Measurements from ENCODE around the gene FAM83D.

- TF ChIP-seq CTCF (conservative IDR thresholded peaks at IDR 0.05 in 1 of 2, IDR thresholded peaks at IDR 0.05 in 1 of 2; ENCODE audit: extremely low read depth in 1 of 2, insufficient read depth in 1 of 2, low read depth in 1 of 2, low read length in 2 of 2) (no peak), EZH2 (IDR thresholded peaks at IDR 0.05; ENCODE audit: borderline replicate concordance, low read length) (no peak)
These were observed 8.0 kb upstream of the FAM83D start for GRCh38 chr20:38918172-38918571.

Data from mammary epithelial cell (primary cell).